ENCODE results near the gene RPL9.

GRCh38 chr4:39476187-39476895 is 17.6 kb upstream of the RPL9 start:
- no peak for TF ChIP-seq POLR2A (IDR thresholded peaks at IDR 0.05)
- no peak for TF ChIP-seq CTCF (IDR thresholded peaks at IDR 0.05)

Data from uterus (tissue), 2 donors.